ENCODE measurements around the gene RNF125.
"Not testable (repeated sequence)": the region's sequence is repeated elsewhere in the genome, so short reads cannot be mapped to it uniquely, and the experiment has no call there.

RNF125 gene

GRCh38 chr18:32026491-32027086, 8.0 kb downstream of the RNF125 start:
- DNase-seq = no peak

GRCh38 chr18:32029558-32029957, 10.9 kb downstream of the RNF125 start:
- no peak for DNase-seq

DNA sequence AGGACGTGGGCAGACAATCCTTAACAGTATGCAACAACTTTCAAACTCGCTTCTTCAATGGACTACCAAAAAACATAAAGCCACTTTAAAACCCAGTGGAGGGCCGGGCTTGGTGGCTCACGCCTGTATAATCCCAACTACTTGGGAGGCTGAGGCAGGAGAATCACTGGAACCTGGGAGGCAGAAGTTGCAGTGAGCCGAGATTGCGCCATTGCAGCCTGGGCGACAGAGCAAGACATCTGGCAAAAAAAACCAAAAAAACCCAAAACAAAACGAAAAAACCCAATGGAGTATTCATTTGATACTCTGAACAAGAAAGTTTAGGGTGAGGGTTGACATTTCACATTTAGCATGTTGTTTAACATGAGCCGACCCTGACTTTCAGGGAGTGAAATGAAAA, 14.0 kb downstream of the RNF125 start:
- DNase-seq = no peak

- no peak for DNase-seq
These were observed 18.0 kb downstream of the RNF125 start for GRCh38 chr18:32036506-32037180.

DNA sequence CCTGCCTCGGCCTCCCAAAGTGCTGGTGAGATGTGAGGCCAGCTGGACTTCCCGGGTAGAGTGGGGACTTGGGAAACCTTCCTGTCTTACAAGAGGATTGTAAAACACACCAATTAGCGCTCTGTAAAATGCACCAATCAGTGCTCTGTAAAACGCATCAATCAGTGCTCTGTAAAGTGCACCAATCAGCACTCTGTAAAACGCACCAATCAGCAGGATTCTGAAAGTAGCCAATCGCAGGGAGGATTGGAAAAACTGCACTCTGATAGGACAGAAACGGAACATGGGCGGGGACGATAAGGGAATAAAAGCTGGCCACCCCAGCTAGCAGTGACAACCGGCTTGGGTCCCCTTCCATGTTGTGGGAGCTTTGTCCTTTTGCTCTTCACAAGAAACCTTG, 19.0 kb downstream of the RNF125 start:
- no peak for DNase-seq

- DNase-seq = peak; percentile 85
These were observed 22.3 kb downstream of the RNF125 start for GRCh38 chr18:32040936-32041335.

GRCh38 chr18:32042337-32042736, 23.7 kb downstream of the RNF125 start:
- no peak for DNase-seq

DNA sequence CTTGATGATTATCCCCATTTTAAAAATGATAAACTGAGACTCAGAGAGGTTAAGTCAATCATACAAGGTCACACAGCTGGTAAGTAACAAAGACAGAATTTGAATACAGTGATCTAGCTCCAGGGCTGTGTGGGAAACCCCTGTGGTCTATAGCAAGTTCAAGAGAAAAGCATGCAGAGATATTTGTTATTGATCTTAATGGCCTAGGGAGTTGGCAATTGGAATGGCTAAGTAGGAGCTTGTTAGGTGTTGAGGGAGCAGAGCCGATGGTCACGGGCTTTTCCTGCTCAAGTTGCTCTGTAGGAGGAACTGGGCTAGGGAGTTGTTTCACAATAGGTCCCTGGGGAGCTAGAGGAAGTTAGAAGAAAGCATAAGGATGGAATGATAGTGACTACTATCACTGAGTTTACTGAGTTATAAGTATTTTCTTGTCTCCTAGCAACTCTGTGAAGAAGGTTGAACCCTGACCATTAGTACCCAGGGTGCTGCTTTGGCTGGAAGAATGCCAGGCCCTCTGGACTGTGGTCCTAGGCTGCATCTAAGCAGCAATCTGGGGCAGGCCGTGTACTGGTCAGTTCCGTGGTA, 30.0 kb downstream of the RNF125 start:
- no peak for DNase-seq

GRCh38 chr18:32049393-32050171, 31.0 kb downstream of the RNF125 start:
- peak; percentile 69 for DNase-seq

- DNase-seq = no peak
These were observed 38.2 kb downstream of the RNF125 start for GRCh38 chr18:32056613-32057358.

DNA sequence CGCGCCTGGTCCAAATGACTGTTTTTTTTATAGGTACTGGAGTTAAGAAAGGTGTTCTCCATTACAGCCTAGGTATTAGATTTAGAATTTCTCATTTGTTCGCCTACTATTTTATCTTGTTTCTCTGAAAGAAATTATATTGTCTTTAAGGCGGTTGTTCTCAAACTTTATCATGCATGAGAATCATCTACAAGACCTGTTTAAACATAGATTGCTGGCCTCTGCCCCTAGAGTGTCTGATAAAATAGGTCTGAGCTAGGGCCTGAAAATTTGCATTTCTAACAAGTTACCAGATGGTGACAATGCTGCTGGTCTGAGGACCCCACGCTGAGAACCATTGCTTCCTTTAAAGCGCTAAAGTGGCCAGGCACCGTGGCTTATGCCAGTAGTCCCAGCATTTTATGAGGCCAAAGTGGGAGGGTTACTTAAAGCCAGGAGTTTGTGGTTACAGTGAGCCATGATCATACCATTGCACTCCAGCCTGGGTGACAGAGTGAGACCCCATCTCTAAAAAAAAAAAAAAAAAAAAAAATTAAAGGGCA, 39.1 kb downstream of the RNF125 start:
- DNase-seq = no peak

- no peak for DNase-seq
These were observed 41.4 kb downstream of the RNF125 start for GRCh38 chr18:32060026-32060425.

- DNase-seq = no peak
These were observed 48.9 kb downstream of the RNF125 start for GRCh38 chr18:32067375-32068167.

DNA sequence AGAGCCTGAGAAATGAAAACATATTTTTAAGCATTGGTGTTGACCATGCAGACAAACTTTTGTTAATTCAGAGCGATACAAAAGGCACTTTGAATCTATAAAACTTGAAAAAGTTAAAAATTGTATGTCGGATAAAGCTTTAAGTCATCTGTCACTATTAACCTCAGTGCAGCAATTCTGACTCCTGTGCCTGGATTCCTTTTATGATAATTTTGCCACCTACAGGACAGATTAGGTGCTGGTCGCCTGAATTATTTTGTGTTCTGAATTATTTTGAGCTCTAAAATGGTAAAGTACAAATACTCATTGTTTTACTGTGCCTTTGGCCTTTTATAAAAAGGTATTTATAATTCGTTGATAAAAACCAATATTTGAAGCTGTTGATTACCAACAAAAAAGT, 53.7 kb downstream of the RNF125 start:
- DNase-seq = no peak

GRCh38 chr18:32074206-32074605, 55.6 kb downstream of the RNF125 start:
- DNase-seq = no peak

DNA sequence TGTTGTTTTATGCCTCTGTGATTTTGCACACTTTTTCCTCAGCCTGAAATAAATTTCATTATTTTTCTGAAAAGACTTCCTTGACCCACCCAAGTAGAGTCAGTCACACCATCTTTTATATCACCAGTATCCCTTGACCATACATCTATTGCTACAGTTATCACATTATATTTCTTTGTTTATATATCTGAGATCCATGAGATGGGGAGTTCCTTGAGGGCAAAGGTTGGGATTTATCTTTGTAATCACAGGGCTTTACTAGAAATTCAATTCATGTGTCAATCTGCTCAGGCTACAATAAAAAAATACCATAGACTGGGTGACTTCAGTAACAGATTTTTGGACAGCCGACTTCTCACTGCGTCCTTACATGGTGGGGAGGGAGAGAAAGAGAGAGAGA, 60.2 kb downstream of the RNF125 start:
- no peak for DNase-seq

DNA sequence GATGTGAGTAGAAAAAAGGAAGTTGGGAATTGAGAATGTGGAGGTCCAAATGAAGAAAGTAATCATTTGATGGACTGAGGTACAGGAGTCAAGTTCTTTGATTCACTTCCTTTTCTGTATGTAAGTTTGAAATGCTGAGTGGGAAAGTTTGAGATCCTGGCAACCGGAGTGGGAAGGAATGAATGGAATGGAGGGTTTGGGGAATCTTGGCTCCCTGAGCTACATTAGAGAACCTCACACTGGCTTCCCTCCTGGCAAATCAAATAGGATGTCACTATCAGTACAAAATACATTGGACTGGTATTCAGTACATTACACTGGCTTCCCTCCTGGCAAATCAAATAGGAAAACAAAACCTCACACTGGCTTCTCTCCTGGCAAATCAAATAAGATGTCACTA, 63.3 kb downstream of the RNF125 start:
- DNase-seq = no peak

DNA sequence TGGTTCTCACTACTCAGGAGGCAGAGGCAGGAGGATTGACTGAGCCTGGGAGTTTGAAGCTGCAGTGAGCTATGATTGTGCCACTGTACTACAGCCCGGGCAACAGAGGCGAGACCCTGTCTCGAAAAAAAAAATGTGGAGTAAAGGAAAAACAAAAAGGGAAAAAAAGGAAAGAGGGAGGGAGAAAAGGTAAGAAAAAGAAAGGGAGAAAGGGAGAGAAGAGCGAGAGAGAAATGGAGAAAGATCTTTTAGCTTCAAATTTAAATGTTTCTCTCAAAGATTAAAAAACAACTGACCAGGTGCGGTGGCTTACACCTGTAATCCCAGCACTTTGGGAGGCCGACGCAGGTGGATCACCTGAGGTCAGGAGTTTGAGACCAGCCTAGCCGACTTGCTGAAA, 65.2 kb downstream of the RNF125 start:
- DNase-seq = no peak

GRCh38 chr18:32086881-32087280, 68.3 kb downstream of the RNF125 start:
- DNase-seq = no peak

DNA sequence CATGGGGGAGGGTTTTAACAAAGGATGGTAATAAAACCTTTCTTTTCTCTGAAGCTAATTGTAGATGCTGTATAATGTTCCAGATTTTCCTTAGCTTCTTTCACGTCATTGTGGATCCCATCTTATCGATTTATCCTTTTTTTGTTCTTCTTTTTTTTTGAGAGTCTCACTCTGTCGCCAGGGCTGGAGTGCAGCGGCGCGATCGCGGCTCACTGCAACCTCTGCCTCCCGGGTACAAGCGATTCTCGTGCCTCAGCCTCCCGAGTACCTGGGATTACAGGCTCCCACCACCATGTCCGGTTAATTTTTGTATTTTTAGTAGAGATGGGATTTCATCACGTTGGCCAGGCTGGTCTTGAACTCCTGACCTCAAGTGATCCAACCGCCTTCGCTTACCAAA, 72.2 kb downstream of the RNF125 start:
- not testable (repeated sequence) for DNase-seq

DNA sequence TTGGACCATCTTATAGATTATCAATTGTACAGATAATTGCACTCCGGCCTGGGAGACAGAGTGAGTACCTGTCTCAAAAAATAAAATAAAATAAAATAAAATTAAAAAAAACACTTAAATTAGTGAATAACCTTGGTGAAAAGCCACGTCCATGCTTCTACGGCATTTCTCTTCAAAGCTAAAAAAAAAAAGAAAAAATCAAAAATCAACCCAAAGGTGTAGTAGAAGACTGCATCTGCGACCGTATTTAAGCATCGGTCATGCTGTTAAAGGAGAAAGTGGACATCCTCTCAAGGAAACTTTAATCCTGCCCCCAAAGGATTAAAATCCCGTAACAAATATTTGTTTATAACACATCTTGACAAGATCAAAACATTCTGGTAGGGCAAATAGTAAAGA, 72.7 kb downstream of the RNF125 start:
- no peak for DNase-seq
